GM12878 (cell line): ENCODE results near the gene PLEKHA6. TPM values are rescaled to one million over a fixed set of nuclear protein-coding genes. Genes with fewer than 3 reads are reported as not detected.

Experiments used
- ATAC-seq: fragments of 200-7000 bp; cut with Tn5 transposase; 3 replicates; pipeline ENCODE4 v1.9.1; 2020; ENCODE audit warnings: mild to moderate bottlenecking, moderate library complexity
- BruUV-seq: library from RNA; stranded (reverse); fragments of 400-500 nt; replicated peaks from 2 replicates; lab custom pipeline; 2021; lab: Mats Ljungman, UMichigan
- CTCF ChIA-PET: fragments of 300-600 bp; sonication (Branson Sonifier 250); formaldehyde crosslinking; extraction: SDS; loops from one replicate; lab custom pipeline; 2021; ENCODE audit warnings: inconsistent platforms; lab: Yijun Ruan, JAX
- POLR2A ChIA-PET: fragments of 350-600 bp; formaldehyde crosslinking; extraction: SDS; loops from one replicate; lab custom pipeline; 2021; ENCODE audit warnings: inconsistent platforms; lab: Charles Lee
- RAD21 ChIA-PET: fragments of 300-600 bp; sonication (Branson Sonifier 250); formaldehyde crosslinking; loops from one replicate; lab custom pipeline; 2023; ENCODE audit warnings: antibody characterized with exemption; ENCODE audit not compliant: unreplicated experiment; lab: Charles Lee
- SMC1A ChIA-PET: fragments of 300-600 bp; sonication (Branson Sonifier 250); formaldehyde crosslinking; loops from one replicate; lab custom pipeline; 2023; ENCODE audit not compliant: unreplicated experiment, uncharacterized antibody; lab: Charles Lee
- DNase-seq: peaks from one replicate; pipeline ENCODE4 v3.0.0-alpha.2; 2011; ENCODE audit warnings: low read depth, low spot score
- FAIRE-seq: peaks from 3 replicates; lab custom pipeline; 2011; peaks lifted over from hg19 to GRCh38; lab: Jason Lieb, UNC
- H2AFZ ChIP-seq: 2 replicates; pipeline ENCODE4 v1.6.0; 2011; ENCODE audit warnings: low read depth, low read length, control low read depth; ENCODE audit not compliant: control insufficient read depth
- H3K27ac ChIP-seq: 2 replicates; pipeline ENCODE4 v1.5.1; 2011; ENCODE audit warnings: control low read depth; ENCODE audit not compliant: control insufficient read depth, insufficient read depth
- H3K27me3 ChIP-seq, 2 experiments: replicated peaks in 1 of 2; 2 replicates each; pipeline versions ENCODE4 v1.6.0 to v1.6.1; 2011; ENCODE audit warnings: low read length in 1 of 2; ENCODE audit not compliant: control insufficient read depth in 2 of 2, insufficient read depth in 2 of 2
- H3K36me3 ChIP-seq, 2 experiments: 2 replicates each; pipeline ENCODE4 v1.5.1; 2011; ENCODE audit warnings: low read length in 1 of 2; ENCODE audit not compliant: control insufficient read depth in 2 of 2, insufficient read depth in 2 of 2
- H3K4me1 ChIP-seq: 2 replicates; pipeline ENCODE4 v1.6.1; 2011; ENCODE audit warnings: mild to moderate bottlenecking, low read length, moderate library complexity, mixed read lengths; ENCODE audit not compliant: control insufficient read depth, insufficient read depth
- H3K4me2 ChIP-seq: 2 replicates; pipeline ENCODE4 v1.6.0; 2011; ENCODE audit warnings: control low read depth; ENCODE audit not compliant: control insufficient read depth, insufficient read depth
- H3K4me3 ChIP-seq: fragments of 200-600 bp; sonication (generic); 2 replicates; pipeline ENCODE4 v1.5.1; 2016
- H3K79me2 ChIP-seq: 2 replicates; pipeline ENCODE4 v1.6.0; 2011; ENCODE audit warnings: low read length; ENCODE audit not compliant: control insufficient read depth, insufficient read depth
- H3K9ac ChIP-seq: 2 replicates; pipeline ENCODE4 v1.8.0; 2011; ENCODE audit warnings: low read length, control low read depth, mixed read lengths; ENCODE audit not compliant: control insufficient read depth, insufficient read depth
- H3K9me3 ChIP-seq: replicated peaks from 3 replicates; pipeline ENCODE4 v1.5.1; 2011; ENCODE audit warnings: mild to moderate bottlenecking, low read length; ENCODE audit not compliant: control insufficient read depth, insufficient read depth
- H4K20me1 ChIP-seq: 2 replicates; pipeline ENCODE4 v1.6.0; 2011; ENCODE audit not compliant: control insufficient read depth, insufficient read depth
- ATF2 ChIP-seq: IDR thresholded peaks from 2 replicates; pipeline ENCODE4 v1.6.1; 2012; ENCODE audit warnings: low read length, inconsistent platforms
- BCL11A ChIP-seq: IDR thresholded peaks from 2 replicates; pipeline ENCODE4 v1.6.1; 2011; ENCODE audit warnings: low read depth, low read length
- KLF5 ChIP-seq: fragments of 450-650 bp; IDR thresholded peaks from 2 replicates; pipeline ENCODE4 v1.6.1; 2014; ENCODE audit warnings: mild to moderate bottlenecking; ENCODE audit not compliant: partially characterized antibody
- MEF2A ChIP-seq: IDR thresholded peaks from 2 replicates; pipeline ENCODE4 v1.6.1; 2011; ENCODE audit warnings: low read depth, mild to moderate bottlenecking, low read length, moderate library complexity; ENCODE audit not compliant: insufficient read depth
- SMC3 ChIP-seq: IDR thresholded peaks from 2 replicates; pipeline ENCODE4 v1.6.1; 2011; ENCODE audit warnings: low read length, improper control_type of control experiment, borderline replicate concordance
- ZNF24 ChIP-seq: fragments of 450-650 bp; IDR thresholded peaks from 2 replicates; pipeline ENCODE4 v1.6.1; 2017; ENCODE audit warnings: antibody characterized with exemption, mild to moderate bottlenecking
- ZNF687 ChIP-seq: fragments of 450-650 bp; IDR thresholded peaks from 2 replicates; pipeline ENCODE4 v1.6.1; 2017; ENCODE audit warnings: mild to moderate bottlenecking, moderate library complexity
- WGBS: methylation state at CpG from one replicate; pipeline ENCODE4 v1.1.6; 2016; ENCODE audit warnings: low lambda C conversion rate; ENCODE audit not compliant: insufficient replicate concordance, insufficient coverage; ENCODE audit errors: missing lambda C conversion rate; 5-methylcytosine and 5-hydroxymethylcytosine counted together
- in situ Hi-C: fragments of 300-500 bp; cut with MboI; formaldehyde crosslinking; loops from 9 replicates; pipeline ENCODE4 v1.14.3; 2018; ENCODE audit warnings: mixed read lengths
- intact Hi-C: fragments of 100-400 bp; cut with micrococcal nuclease; formaldehyde crosslinking; loops from one replicate; pipeline ENCODE4 v1.14.2; 2022; ENCODE audit not compliant: unreplicated experiment
- polyA plus RNA-seq, 11 experiments: library from polyadenylated mRNA; depleted of rRNA in 4 of 11; unstranded in 6 of 11; stranded (reverse) in 5 of 11; fragments of >200 nt; fragmentation: Nextera tagmentation in 4 of 11; fragmentation: Illumina TruSeq in 1 of 11; extraction: Ambion mirVana in 4 of 11; extraction: Trizol in 1 of 11; gene quantifications; 1 replicate in 1 of 11; 2 replicates in 10 of 11; pipeline versions ENCODE4 v1.2.1 to v1.2.3, GENCODE V29; 2011 to 2016; ENCODE audit warnings: inconsistent platforms in 2 of 11, missing spikeins in 2 of 11, low read depth in 1 of 11
- total RNA-seq, 4 experiments: library from RNA; depleted of rRNA in 3 of 4; stranded (reverse); fragments of >200 nt in 3 of 4; fragmentation: Illumina TruSeq in 1 of 4; extraction: Trizol in 1 of 4; gene quantifications; 2 replicates each; pipeline versions ENCODE4 v1.2.1 to v1.2.3, GENCODE V29; 2013 to 2021
- TF ChIP-seq, protein P1 (sequence below): fragments of 450-650 bp; IDR thresholded peaks from 2 replicates; pipeline ENCODE4 v1.6.1; 2017; ENCODE audit warnings: mild to moderate bottlenecking, low read depth, inconsistent platforms; ENCODE audit not compliant: poor library complexity, severe bottlenecking
- TF ChIP-seq, protein P2 (sequence below): fragments of 450-650 bp; IDR thresholded peaks from 2 replicates; pipeline ENCODE4 v1.6.1; 2016; ENCODE audit warnings: mild to moderate bottlenecking

PLEKHA6 gene
- total and polyA plus RNA-seq, 10 of the 15 experiments (the other 5 are each of a cell fraction or from before 2014, with no cell fraction given), result 0.04 to 0.81 (median 0.19) TPM; not detected in 4

DNA sequence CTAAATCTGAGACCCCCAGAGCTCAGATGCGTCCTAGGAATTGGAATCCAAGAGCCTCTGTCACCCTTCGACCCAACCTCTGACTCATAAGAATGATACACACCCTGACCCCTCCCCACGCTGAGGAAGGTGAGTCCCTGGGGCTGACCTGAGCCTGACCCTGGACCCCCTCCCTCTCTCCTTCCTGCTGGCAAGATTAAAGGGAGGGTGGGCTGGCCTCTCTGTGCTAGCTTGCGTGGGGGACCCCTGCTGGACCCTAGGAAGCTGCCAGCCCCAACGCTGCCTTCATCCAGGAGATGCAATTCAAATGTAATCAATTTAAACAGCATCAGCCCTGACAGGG, 627 bp downstream of the PLEKHA6 start:
- FAIRE-seq, result no peak
- TF ChIP-seq ZNF687 (no peak), KLF5 (no peak), BCL11A (no peak), ZNF24 (no peak), SMC3 (no peak), ATF2 (no peak), MEF2A (no peak)
- TF ChIP-seq, protein P1, sequence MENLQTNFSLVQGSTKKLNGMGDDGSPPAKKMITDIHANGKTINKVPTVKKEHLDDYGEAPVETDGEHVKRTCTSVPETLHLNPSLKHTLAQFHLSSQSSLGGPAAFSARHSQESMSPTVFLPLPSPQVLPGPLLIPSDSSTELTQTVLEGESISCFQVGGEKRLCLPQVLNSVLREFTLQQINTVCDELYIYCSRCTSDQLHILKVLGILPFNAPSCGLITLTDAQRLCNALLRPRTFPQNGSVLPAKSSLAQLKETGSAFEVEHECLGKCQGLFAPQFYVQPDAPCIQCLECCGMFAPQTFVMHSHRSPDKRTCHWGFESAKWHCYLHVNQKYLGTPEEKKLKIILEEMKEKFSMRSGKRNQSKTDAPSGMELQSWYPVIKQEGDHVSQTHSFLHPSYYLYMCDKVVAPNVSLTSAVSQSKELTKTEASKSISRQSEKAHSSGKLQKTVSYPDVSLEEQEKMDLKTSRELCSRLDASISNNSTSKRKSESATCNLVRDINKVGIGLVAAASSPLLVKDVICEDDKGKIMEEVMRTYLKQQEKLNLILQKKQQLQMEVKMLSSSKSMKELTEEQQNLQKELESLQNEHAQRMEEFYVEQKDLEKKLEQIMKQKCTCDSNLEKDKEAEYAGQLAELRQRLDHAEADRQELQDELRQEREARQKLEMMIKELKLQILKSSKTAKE, result no peak
- TF ChIP-seq, protein P2, sequence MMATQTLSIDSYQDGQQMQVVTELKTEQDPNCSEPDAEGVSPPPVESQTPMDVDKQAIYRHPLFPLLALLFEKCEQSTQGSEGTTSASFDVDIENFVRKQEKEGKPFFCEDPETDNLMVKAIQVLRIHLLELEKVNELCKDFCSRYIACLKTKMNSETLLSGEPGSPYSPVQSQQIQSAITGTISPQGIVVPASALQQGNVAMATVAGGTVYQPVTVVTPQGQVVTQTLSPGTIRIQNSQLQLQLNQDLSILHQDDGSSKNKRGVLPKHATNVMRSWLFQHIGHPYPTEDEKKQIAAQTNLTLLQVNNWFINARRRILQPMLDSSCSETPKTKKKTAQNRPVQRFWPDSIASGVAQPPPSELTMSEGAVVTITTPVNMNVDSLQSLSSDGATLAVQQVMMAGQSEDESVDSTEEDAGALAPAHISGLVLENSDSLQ, result no peak
- TF ChIP-seq, all 136 proteins: peak for 0
- no peak for ATAC-seq

More for the DNA sequence above, 627 bp downstream of the PLEKHA6 start:
- Histone ChIP-seq H4K20me1 (no peaks in the 10 kb centered on the region), H2AFZ (no peak overlapping the region), H3K4me3 (no peak overlapping the region), H3K27me3 (peaks cover 0 to 2% of the 10 kb centered on the region in 2 experiments; a peak in 2 of 4 replicates), H3K4me2 (no peak overlapping the region), H3K4me1 (peaks cover 10% of the 10 kb centered on the region), H3K27ac (no peak overlapping the region), H3K9me3 (no peaks in the 10 kb centered on the region), H3K79me2 (no peaks in the 10 kb centered on the region), H3K36me3 (no peaks in the 10 kb centered on the region), H3K9ac (no peak overlapping the region)
- no TSS peak for BruUV-seq
- ChIA-PET POLR2A (interaction anchor here (0.7 kb wide), 1 partner anchor 16 kb away, joined by 4 read pairs; no protein-coding TSS in a partner anchor), CTCF (interaction anchor here (0.7 to 9.4 kb wide), 7 partner anchors 10 to 195 kb away, joined by 3 to 195 read pairs (median 13); partner anchors contain the start of genes GOLT1A and REN), RAD21 (interaction anchor here (0.7 to 7.2 kb wide), 7 partner anchors 19 to 733 kb away, joined by 3 to 72 read pairs (median 4); partner anchors contain the start of gene ATP2B4), SMC1A (interaction anchor here (0.5 to 6.8 kb wide), 4 partner anchors 99 to 502 kb away, joined by 3 to 86 read pairs (median 4); partner anchors contain the start of gene GOLT1A)
- in situ Hi-C loops, result no loop called here
- WGBS, result 2% methylated on average over 5 of the region's 5 CpGs
- DNase-seq, result no peak
- intact Hi-C loops, result no loop called here
